ENCODE measurements around the gene CCL4L2.

- no peak for TF ChIP-seq CTCF (IDR thresholded peaks at IDR 0.05; ENCODE audit: insufficient read depth, low read length)
- TF ChIP-seq POLR2AphosphoS5 (IDR thresholded peaks at IDR 0.05; ENCODE audit: low read depth), result no peak
Observed at GRCh38 chr17:36198831-36199465, 11.9 kb upstream of the CCL4L2 start.
